Measurements from ENCODE around the gene ACBD6.
A peak's percentile ranks its signal among the peaks of the same experiment; 100 is the strongest.

The ACBD6 gene

GRCh38 chr1:180252638-180253536, 249.5 kb downstream of the ACBD6 start:
- DNase-seq: peak; percentile 87

- DNase-seq: no peak
Measured at GRCh38 chr1:180251526-180252305, 250.7 kb downstream of the ACBD6 start.

- DNase-seq: no peak
Measured at GRCh38 chr1:180250883-180251509, 251.4 kb downstream of the ACBD6 start.

GRCh38 chr1:180250499-180250770, 251.9 kb downstream of the ACBD6 start:
- no peak for DNase-seq

- DNase-seq: no peak
Measured at GRCh38 chr1:180249725-180250498, 252.5 kb downstream of the ACBD6 start.

- DNase-seq: peak; percentile 41
Measured at GRCh38 chr1:180248731-180249681, 253.4 kb downstream of the ACBD6 start.

GRCh38 chr1:180248176-180248575, 254.2 kb downstream of the ACBD6 start:
- DNase-seq: no peak

GRCh38 chr1:180247580-180247979, 254.8 kb downstream of the ACBD6 start:
- no peak for DNase-seq

GRCh38 chr1:180247061-180247460, 255.3 kb downstream of the ACBD6 start:
- no peak for DNase-seq

GRCh38 chr1:180246579-180246978, 255.8 kb downstream of the ACBD6 start:
- DNase-seq: no peak

GRCh38 chr1:180244840-180245239, 257.5 kb downstream of the ACBD6 start:
- DNase-seq: no peak

GRCh38 chr1:180243517-180244221, 258.7 kb downstream of the ACBD6 start:
- no peak for DNase-seq

- DNase-seq: no peak
Measured at GRCh38 chr1:180241716-180242544, 260.4 kb downstream of the ACBD6 start.

GRCh38 chr1:180239145-180240096, 263.0 kb downstream of the ACBD6 start:
- DNase-seq: no peak

- DNase-seq: no peak
Measured at GRCh38 chr1:180238675-180239074, 263.7 kb downstream of the ACBD6 start.

All from activated CD4-positive, alpha-beta T cell treated with anti-CD3 and anti-CD28 coated beads for 48 hours (primary cell).